Left ventricle myocardium superior (tissue), 1 donor: ENCODE measurements around the gene CYP26A1. TPM values are rescaled to one million over a fixed set of nuclear protein-coding genes. Genes with fewer than 3 reads are reported as not detected.

Experiments
- ATAC-seq: fragments of 200-7000 bp; cut with Tn5 transposase; one replicate; pipeline ENCODE4 v1.9.1; 2020; ENCODE audit warnings: mild to moderate bottlenecking, moderate library complexity
- DNase-seq: peaks from one replicate; pipeline ENCODE4 v3.0.0-alpha.2; 2020
- intact Hi-C: fragments of 100-400 bp; cut with micrococcal nuclease; formaldehyde crosslinking; loops from one replicate; pipeline ENCODE4 v1.11.0; 2022
- total RNA-seq: library from RNA; stranded (reverse); fragmentation: NEBNext Ultra II Directional; extraction: Animal tissue kit (Norgen Biotek cat#: 25700); gene quantifications from one replicate; pipeline ENCODE4 v1.2.1, GENCODE V29; 2021
- donor health status: DM: no; HTN: yes; CAD: no; lungs with severe emphysema.

The CYP26A1 gene
- total RNA-seq, 1 donor from 2014 or later = not detected

GRCh38 chr10:93075369-93076221 lies 1.9 kb downstream of the CYP26A1 start:
- intact Hi-C loops = no loop called here
- DNase-seq (no peak), ATAC-seq (no peak)

DNA sequence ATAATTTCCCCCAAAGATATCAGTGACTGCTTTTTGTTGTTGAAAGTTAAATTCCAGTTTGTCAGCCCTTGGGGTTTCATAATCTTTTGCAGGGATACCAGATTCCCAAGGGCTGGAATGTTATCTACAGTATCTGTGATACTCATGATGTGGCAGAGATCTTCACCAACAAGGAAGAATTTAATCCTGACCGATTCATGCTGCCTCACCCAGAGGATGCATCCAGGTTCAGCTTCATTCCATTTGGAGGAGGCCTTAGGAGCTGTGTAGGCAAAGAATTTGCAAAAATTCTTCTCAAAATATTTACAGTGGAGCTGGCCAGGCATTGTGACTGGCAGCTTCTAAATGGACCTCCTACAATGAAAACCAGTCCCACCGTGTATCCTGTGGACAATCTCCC lies 3.2 kb downstream of the CYP26A1 start:
- no peak for DNase-seq
- no peak for ATAC-seq
- intact Hi-C loops = no loop called here

GRCh38 chr10:93077860-93078337 lies 4.2 kb downstream of the CYP26A1 start:
- intact Hi-C loops = no loop called here
- DNase-seq (no peak), ATAC-seq (no peak)

DNA sequence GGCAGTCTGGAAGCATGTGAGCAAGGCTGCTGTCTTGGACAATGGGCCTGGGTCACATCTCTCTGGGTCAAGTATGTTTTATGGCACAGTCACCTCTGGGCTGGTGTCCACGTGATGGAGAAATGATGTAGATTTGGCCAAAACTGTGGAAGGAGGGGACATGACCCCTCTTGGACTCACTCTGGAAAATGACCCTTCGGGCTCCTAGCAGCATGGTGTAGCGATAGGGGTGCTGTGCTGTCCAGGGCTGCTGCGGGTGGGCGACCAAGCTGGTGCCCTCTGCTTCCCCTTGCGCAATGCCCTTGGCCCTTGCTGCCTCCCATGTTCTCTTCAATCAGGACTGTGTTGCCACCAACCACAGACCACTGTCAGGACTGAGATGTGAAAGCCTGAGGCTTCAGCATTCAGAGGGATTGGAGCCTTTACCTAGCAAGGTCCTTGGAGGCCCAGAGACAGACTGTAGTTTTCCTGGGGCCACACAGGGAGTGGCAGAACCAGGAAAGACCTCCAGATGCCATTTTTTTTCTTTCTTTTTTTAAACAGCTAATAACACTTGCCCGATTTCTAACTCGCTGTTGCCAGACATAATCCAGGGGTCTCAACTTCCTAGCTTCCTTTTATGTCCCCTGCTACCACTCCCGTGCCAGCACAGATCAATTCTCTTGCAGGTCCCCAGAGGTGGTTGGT lies 6.1 kb downstream of the CYP26A1 start:
- DNase-seq = no peak
- no peak for ATAC-seq
- intact Hi-C loops = no loop called here

DNA sequence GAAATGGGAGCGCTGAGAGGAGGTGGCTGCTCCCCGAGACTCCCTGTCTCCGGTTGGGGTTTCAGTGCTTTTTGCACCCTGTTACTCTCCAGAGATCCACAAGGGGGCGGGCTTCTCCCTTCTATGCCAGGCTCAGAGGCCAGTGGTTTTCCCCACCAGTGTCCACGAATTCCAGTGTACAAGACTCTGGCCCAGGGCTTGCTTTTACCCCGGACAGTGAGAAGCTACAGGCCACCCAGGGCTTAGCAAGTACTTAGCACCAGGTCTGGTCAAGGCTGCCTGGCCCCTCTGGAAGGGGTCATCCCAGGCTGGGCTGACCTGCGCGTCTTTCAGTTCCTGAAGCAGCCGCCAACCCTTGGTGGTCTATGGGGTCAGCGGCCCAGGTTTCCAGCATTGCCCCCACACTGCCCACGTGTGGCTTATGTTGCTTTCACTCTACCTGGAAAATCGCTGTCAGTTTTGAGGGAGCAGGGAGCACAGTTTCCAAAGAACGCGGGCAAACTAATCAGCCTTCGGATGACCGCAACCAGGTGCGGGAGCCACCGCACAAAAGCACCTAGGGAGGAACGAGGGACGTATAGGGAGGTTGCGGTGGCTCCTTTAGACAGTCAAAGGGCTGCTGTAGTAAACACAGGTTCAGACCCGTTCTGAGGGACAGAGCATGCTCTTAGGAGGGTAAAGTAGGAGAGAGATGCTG lies 6.8 kb downstream of the CYP26A1 start:
- intact Hi-C loops = no loop called here
- ATAC-seq (peak; percentile 64), DNase-seq (peak; percentile 50)

DNA sequence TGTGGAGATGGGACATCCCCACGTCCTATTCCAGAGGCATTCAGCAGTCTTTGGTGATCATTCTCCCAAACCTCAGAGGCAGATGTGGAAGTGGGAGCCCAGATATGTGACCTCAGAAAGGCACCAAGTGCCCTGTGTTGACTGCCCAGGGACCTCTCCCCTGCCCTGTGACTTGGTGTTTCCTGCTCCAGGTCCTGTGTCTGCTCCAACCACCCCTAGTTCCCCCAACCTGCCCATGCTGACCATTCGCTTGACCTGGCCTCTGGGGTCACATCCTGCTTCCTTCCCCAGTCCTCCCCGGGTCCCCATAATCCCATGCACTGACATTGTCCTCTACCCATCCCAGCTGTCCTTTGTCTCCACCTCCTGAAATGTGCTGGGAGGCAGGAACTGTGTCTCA lies 7.6 kb downstream of the CYP26A1 start:
- DNase-seq = no peak
- ATAC-seq = no peak
- intact Hi-C loops = no loop called here

DNA sequence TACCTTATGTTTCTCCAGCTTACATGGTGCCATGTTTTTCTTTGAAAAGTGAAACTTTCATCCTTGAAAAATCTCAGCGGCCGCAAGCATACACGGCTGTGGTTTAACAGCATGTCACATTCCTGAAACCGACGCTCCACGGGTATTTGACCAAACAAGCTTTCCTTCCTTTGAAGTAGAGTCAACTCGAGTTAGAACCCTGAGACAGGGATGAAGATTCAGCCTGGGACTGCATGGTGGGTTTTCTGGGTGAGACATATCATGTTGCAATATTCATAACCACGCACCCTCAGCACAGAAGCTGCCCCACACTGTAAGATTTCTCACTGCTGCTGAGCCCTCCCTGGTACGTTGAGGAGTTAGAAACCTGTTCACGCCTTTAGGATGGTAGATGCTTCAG lies 8.1 kb downstream of the CYP26A1 start:
- no peak for DNase-seq
- intact Hi-C loops = no loop called here
- no peak for ATAC-seq

- no peak for DNase-seq
- no peak for ATAC-seq
- intact Hi-C loops = no loop called here
Observed at GRCh38 chr10:93083743-93084539, 10.2 kb downstream of the CYP26A1 start.

DNA sequence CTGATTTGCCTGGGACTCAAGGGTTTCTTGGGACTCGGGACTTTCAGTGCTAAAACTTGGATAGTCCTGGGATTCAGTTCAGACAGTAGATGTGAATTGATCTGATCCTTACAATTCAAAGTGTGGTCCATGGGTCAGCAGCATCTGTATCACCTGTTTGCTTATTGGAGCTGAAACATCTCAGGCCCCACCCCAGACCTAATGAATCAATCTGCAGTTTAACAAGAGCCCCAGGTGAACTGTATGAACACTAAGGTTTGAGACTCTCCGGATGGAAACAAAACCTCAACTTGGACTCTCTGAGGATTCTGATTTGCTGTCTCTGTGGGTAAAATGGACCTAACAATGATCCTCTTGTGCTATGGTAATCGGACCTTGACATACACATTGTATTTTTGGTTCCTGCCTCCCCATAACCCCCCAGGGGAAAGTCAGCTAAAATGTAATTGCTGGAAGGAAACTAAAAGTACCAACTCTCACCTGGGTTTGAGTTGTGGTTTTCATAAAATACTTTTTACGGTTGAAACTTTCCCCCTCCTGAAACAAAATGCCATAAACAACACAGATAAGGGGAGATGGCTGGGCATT lies 11.7 kb downstream of the CYP26A1 start:
- DNase-seq (no peak), ATAC-seq (no peak)
- intact Hi-C loops = no loop called here

DNA sequence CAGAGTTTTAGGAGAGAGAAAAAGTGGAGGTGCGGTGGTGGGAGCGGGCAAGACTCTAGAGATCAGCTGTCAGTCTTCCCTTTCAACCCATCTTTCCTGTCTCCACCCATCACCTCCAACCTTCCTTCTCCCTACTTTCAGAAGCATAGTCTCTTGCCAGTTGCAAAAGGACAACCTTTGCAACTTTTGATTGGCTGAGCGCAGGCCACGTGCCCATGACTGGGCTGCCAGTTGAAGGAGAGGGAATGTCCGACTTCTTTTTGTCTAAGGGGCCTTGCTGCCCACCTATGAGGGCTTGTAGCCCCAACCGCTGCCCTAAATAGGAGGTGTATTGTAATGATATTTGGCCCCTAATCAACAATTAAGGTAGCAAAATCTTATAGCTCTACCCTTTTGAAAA lies 12.6 kb downstream of the CYP26A1 start:
- no peak for ATAC-seq
- no peak for DNase-seq
- intact Hi-C loops = no loop called here

DNA sequence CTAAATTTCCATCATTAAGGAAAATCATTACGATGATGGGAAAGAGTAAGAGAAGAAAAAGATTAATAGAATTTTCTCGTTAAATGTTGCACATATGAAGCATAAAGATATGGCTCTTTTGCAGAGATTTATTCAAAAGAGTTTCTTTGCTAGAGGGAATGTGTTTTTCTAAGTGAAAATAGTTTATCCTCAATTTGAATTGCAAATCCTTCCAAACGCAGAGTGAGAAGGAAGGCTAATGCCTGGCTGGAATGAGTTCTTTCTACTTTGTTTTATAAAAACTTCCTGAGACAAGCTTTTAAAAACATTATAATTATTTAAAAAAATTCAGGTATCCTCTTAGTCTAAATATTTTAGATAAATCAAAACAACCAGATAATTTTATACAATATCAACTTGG lies 14.2 kb downstream of the CYP26A1 start:
- no peak for ATAC-seq
- no peak for DNase-seq
- intact Hi-C loops = no loop called here

DNA sequence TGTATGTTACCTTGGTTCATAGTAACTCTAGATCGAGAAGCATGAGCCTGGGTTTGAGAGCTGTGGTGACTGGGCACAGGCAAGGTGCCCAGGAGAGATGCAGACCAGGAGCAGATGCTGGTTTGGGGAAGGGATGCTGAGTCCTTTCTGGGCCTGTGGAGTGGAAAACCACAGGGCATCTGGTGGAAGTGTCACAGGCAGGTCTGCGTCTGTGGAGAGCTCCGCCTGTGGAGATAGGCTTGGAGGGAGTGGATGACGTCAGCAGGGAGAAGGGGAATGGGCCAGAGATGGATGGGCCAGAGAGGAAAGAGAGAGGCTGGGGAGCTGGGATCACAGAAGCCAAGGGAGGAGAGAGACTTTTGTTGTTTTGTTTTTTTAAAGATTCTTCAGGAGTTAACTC lies 14.8 kb downstream of the CYP26A1 start:
- DNase-seq (no peak), ATAC-seq (no peak)
- intact Hi-C loops = no loop called here

GRCh38 chr10:93090619-93091018 lies 16.9 kb downstream of the CYP26A1 start:
- ATAC-seq = no peak
- no peak for DNase-seq
- intact Hi-C loops = no loop called here

- intact Hi-C loops = no loop called here
Observed at GRCh38 chr10:93091960-93092359, 18.3 kb downstream of the CYP26A1 start.

GRCh38 chr10:93095225-93095624 lies 21.5 kb downstream of the CYP26A1 start:
- intact Hi-C loops = no loop called here
- ATAC-seq (no peak), DNase-seq (no peak)

More at GRCh38 chr10:93091960-93092359, 18.3 kb downstream of the CYP26A1 start:
- DNase-seq = no peak
- ATAC-seq = no peak

GRCh38 chr10:93096901-93097300 lies 23.2 kb downstream of the CYP26A1 start:
- DNase-seq = no peak
- ATAC-seq = no peak

DNA sequence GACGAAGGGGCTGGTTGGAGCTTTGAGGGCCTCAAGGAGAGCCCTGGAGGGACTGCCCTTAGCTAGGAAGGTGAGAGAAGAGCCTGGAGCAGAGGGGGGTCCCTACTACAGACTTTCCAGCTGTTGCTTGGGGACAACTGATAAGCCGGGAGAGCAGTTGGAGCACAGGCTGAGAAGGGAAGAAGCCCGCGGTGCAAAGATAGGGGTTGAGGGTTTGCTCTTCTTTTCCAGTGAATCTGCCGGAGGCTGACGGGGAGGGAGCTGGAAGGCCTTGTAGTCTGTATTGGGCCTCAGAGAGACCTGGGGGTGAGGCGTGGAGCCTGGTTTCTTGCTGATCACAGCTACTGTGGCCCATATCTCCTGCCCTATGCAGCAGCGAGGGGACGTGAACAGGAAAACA lies 23.7 kb downstream of the CYP26A1 start:
- DNase-seq (no peak), ATAC-seq (no peak)
- intact Hi-C loops = no loop called here

More at GRCh38 chr10:93096901-93097300, 23.2 kb downstream of the CYP26A1 start:
- intact Hi-C loops = no loop called here

- intact Hi-C loops = no loop called here
- DNase-seq (no peak), ATAC-seq (no peak)
Observed at GRCh38 chr10:93098816-93099215, 25.1 kb downstream of the CYP26A1 start.

DNA sequence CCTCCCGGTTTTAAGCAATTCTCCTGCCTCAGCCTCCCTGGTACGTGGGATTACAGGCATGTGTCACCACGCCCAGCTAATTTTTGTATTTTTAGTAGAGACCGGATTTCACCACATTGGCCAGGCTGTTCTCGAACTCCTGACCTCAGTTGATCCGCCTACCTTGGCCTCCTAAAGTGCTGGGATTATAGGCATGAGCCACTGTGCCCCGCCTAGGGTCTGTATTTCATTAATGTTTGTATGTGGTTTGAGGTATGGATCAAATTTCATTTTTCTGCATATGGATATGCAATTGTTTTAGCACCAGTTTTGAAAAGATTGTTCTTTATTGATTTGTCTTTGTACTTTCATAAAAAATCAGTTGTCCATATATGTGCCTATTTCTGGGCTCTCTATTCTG lies 26.0 kb downstream of the CYP26A1 start:
- intact Hi-C loops = no loop called here

More for the DNA sequence above, 26.0 kb downstream of the CYP26A1 start:
- ATAC-seq = no peak
- DNase-seq = no peak
